ENCODE results near the gene VWA8. TPM values are rescaled to one million over a fixed set of nuclear protein-coding genes. Genes with fewer than 3 reads are reported as not detected.
A peak's percentile ranks its signal among the peaks of the same experiment; 100 is the strongest.

The VWA8 gene
- polyA plus RNA-seq, 3 donors = 2.0 to 4.4 (median 3.4) TPM

- Histone ChIP-seq H3K4me3 (replicated peaks in 1 of 3; ENCODE audit: low read depth in 2 of 3, low read length in 3 of 3) (no peak overlapping the region), H3K9ac (ENCODE audit: insufficient read depth, low read length, poor library complexity, severe bottlenecking) (no peak overlapping the region), H3K4me2 (replicated peaks; ENCODE audit: extremely low read depth, low read length, poor library complexity, severe bottlenecking) (no peak overlapping the region), H3K79me2 (ENCODE audit: insufficient read depth, low read length) (no peaks in the 10 kb centered on the region), H3K9me3 (replicated peaks in 1 of 2; ENCODE audit: control insufficient read depth in 1 of 2, insufficient read depth in 1 of 2, low read length in 2 of 2) (peaks cover 0 to 5% of the 10 kb centered on the region in 2 donors), H3K27ac (ENCODE audit: low read depth in 1 of 2, low read length in 2 of 2) (no peak overlapping the region), H3K4me1 (ENCODE audit: control insufficient read depth in 1 of 2, insufficient read depth in 2 of 2, low read length in 2 of 2) (no peaks in the 10 kb centered on the region), H4K20me1 (ENCODE audit: insufficient read depth, low read length) (no peaks in the 10 kb centered on the region), H3K36me3 (replicated peaks in 1 of 2; ENCODE audit: control insufficient read depth in 1 of 2, insufficient read depth in 2 of 2, low read length in 2 of 2) (no peaks in the 10 kb centered on the region), H2AFZ (ENCODE audit: insufficient read depth, low read depth, low read length, poor library complexity, severe bottlenecking) (no peak overlapping the region), H3K27me3 (ENCODE audit: control insufficient read depth in 2 of 2, insufficient read depth in 2 of 2, low read length in 2 of 2) (no peaks in the 10 kb centered on the region)
- H3K9me3 Mint-ChIP-seq = peaks cover 0 to 7% (median 3%) of the 10 kb centered on the region in 7 donors
- TF ChIP-seq CTCF (IDR thresholded peaks at IDR 0.05) = no peak
- intact Hi-C loops (cut with micrococcal nuclease) = no loop called here
- H3K27me3 Mint-ChIP-seq (ENCODE audit: low read depth in 3 of 3) = peaks cover 0 to 3% (median 3%) of the 10 kb centered on the region in 3 donors
- H3K4me1 Mint-ChIP-seq = no peaks in the 10 kb centered on the region
- DNase-seq = no peak
- H3K4me3 Mint-ChIP-seq = no peak overlapping the region
- H3K36me3 Mint-ChIP-seq = no peaks in the 10 kb centered on the region
- no peak overlapping the region for H3K27ac Mint-ChIP-seq
- 73% methylated on average over 6 of the region's 6 CpGs for WGBS (ENCODE audit: insufficient coverage)
Measured at GRCh38 chr13:41548031-41548430, 412.9 kb downstream of the VWA8 start.

GRCh38 chr13:41547251-41548000 lies 413.5 kb downstream of the VWA8 start:
- no peaks in the 10 kb centered on the region for H3K36me3 Mint-ChIP-seq
- DNase-seq = no peak
- H3K9me3 Mint-ChIP-seq = peaks cover 4 to 13% (median 9%) of the 10 kb centered on the region in 7 donors
- intact Hi-C loops (cut with micrococcal nuclease) = no loop called here
- Histone ChIP-seq H3K9ac (ENCODE audit: insufficient read depth, low read length, poor library complexity, severe bottlenecking) (no peak overlapping the region), H2AFZ (ENCODE audit: insufficient read depth, low read depth, low read length, poor library complexity, severe bottlenecking) (no peak overlapping the region), H3K36me3 (replicated peaks in 1 of 2; ENCODE audit: control insufficient read depth in 1 of 2, insufficient read depth in 2 of 2, low read length in 2 of 2) (no peaks in the 10 kb centered on the region), H3K79me2 (ENCODE audit: insufficient read depth, low read length) (no peaks in the 10 kb centered on the region), H3K27me3 (ENCODE audit: control insufficient read depth in 2 of 2, insufficient read depth in 2 of 2, low read length in 2 of 2) (no peaks in the 10 kb centered on the region), H3K9me3 (replicated peaks in 1 of 2; ENCODE audit: control insufficient read depth in 1 of 2, insufficient read depth in 1 of 2, low read length in 2 of 2) (peaks cover 0 to 7% of the 10 kb centered on the region in 2 donors), H3K4me3 (replicated peaks in 1 of 3; ENCODE audit: low read depth in 2 of 3, low read length in 3 of 3) (no peak overlapping the region), H3K4me2 (replicated peaks; ENCODE audit: extremely low read depth, low read length, poor library complexity, severe bottlenecking) (no peak overlapping the region), H3K27ac (ENCODE audit: low read depth in 1 of 2, low read length in 2 of 2) (no peak overlapping the region), H4K20me1 (ENCODE audit: insufficient read depth, low read length) (no peaks in the 10 kb centered on the region), H3K4me1 (ENCODE audit: control insufficient read depth in 1 of 2, insufficient read depth in 2 of 2, low read length in 2 of 2) (no peaks in the 10 kb centered on the region)
- TF ChIP-seq CTCF (IDR thresholded peaks at IDR 0.05) = no peak
- peak overlapping the region in 1 of 7 donors; percentile 3 for H3K27ac Mint-ChIP-seq
- peaks cover 0 to 3% (median 3%) of the 10 kb centered on the region in 3 donors for H3K27me3 Mint-ChIP-seq (ENCODE audit: low read depth in 3 of 3)
- no peak overlapping the region for H3K4me3 Mint-ChIP-seq
- WGBS (ENCODE audit: insufficient coverage) = 92% methylated on average over 12 of the region's 17 CpGs
- no peaks in the 10 kb centered on the region for H3K4me1 Mint-ChIP-seq
